Activated T-cell treated with anti-CD3 and anti-CD28 coated beads for 1 hour (primary cell): ENCODE data around the gene LDLRAD4.

Source experiments
- DNase-seq: peaks from one replicate; pipeline ENCODE4 v3.0.0-alpha.2; 2020; ENCODE audit warnings: low read depth

LDLRAD4 gene

DNA sequence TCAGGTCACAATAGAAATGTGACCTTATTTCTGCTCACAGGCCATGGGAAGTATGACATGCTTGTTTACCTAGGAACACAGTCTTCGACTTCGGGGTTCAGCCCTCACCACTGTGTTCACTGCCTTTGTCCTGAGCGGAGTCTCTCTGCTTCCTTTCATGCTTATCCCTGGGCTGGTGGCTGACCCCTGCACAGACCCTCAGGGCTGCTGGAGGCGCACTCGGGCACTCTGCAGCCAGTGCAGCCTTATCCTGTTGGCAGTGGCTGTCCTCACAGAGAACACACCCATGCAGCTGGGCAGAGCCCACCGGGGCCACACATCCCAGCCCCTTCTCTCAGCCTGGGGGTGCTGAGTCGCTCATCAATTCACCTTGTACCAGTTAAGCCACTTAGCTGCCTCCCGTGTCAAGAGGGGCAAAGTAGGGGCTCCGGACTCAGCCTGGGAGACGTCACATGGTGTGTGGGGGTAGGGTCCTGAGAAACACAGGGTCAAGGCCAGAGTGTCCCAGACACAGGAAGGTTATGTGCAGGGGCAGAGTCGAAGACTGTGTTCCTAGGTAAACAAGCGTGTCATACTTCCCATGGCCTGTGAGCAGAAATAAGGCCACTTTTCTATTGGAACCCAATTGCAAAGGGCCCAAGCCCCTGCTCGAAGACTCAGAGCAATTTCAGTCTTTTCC lies 400.3 kb downstream of the LDLRAD4 start:
- DNase-seq: no peak

DNA sequence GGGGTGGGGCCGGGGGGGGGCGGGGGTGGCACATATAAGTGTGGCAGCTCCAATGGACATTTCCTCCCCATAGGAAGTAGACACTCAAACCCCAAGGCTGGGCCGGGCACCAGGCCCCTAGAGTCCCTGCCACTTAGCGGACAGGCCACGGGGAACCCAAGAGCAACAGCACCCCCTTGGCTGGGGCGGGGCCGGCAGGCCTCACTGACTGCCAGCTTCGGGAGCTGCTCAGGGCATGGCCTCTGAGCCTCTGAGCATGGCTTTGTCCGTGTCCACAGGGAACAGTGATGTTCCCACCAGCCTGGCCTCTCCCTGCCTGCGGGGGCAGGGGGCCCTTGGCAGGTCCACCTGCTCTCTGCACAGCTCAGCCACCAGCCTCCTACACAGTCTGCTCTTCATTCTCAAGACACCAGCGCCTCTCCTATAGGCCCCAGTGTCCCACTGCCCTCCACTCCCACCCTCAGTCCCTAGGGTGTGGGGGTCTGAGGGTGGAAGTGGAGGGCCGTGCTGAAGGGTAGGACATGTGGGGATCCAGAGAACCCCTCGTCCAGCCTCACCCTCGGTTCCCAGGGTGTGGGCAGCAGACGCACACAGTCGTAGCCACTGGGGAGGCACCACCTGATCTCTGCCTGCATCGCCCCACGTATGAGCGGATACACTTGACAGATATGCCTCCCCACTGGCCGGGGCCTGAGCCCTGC lies 401.1 kb downstream of the LDLRAD4 start:
- no peak for DNase-seq

DNA sequence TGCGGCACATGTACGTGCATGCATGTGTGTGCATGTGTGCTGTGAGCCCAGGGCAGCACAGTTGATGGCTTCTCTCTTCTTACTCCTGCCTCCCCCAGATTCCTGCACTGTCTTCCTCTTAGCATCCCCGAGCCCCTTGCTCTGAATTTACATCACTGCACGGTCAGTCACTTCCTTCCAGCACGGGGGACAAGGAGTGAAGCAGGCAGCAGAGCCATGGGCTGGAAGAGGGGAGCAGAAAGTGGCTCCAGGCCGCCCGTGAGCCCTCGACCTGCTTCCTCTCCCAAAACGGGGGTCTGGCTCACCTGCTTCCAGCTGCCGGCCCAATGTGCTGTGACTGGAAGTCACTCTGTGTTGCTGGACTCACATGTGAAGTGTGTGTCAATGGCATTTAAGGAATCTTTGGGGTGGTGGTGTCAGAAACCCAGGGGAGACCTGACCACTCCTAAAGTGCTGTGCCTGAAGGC lies 401.7 kb downstream of the LDLRAD4 start:
- no peak for DNase-seq

DNA sequence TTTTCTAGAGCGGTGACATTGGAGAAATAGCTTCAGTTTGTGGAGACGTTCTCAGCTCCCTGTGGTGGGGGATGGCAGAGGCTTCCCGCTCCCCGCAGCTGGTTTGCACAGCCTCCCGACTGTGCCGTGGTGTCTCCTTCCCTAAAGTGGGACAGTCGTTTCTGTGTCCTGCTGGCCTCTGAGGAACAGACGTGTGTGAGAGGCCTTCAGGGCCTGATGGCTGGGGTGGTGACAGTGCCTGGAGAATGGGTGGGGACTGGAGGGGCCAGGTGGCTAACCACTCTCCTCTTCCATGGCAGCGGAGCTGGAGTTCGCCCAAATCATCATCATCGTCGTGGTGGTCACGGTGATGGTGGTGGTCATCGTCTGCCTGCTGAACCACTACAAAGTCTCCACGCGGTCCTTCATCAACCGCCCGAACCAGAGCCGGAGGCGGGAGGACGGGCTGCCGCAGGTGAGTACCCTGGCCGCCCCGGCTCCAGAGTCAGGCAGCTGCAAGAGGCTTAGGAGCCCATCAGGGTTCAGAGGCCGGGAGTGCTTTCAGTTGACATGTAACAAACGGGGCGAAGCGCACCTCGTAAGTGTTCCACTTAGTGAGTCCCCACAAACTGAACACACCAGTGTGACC lies 402.4 kb downstream of the LDLRAD4 start:
- DNase-seq: no peak

DNA sequence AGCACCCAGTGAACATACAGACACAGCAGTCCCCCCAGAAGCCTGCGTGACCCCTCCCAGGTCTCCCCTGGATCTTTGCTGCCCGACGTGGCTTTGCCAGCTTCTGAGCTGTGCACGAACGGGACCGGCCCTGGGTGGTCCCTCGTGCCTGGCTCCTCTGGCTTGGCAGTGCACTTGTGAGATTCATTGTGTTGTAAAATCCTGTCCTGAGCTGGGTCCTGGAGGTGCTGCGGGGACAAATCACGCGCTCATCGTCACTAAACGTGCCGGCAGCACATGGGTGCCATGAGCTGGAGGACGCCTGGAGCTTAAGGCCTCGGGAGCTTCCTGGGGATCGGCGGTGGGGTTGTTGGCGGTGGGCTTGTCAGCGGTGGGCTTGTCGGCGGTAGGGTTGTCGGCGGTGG lies 402.9 kb downstream of the LDLRAD4 start:
- no peak for DNase-seq

DNA sequence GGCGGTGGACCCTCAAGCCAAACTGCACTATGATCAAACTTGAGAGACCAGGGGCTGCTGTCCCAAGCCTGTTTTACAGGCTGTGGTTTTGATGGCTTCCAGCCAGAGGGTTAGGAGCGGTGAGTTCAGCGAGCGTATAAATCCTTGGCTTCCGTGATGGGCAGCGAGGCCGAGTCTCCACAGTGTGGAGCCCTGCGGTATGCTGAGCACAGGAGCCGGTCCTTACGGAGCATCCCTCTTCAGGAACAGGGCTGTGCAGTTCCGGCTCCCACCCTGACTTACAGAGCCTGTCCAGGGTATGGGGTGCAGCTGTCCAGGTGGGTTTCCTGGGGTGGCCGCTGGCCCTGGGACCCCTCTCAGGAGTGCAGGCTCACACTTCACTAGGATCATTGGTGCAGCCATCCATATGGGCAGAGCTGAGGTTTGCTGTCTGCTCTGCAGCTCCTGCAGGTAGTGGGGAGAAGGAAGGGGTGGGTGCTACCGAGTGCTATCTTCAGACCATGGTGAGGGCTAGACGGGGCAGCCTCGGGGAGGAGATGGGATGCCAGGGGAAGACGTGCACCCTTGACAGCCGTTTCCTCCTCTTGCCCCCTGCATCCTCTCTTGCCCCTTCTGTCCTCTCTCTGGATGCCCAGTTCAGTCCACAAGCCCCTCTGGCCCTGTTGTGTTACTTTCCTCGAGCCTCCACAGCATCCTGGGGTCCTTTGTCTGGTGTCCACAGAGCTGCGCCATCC lies 403.5 kb downstream of the LDLRAD4 start:
- DNase-seq: no peak

DNA sequence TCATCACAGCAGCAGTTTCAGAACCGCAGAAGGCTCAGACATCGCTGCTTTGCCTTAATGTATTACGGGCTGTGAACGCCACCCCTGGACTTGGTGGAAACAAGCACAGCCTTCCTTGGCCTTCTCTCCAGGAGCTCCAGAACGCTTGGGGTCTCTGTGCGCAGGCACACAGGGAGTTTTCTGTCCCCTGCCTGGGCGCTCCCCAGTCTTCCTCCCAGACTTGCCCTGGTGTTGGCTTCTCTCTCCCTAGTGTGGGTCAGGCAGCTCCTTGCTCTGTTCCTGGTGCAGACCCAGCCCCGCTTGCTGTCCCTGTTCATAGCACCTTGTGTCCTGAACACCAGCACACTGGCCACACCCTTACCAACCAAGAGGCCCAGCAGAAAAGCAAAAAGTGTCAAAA lies 404.2 kb downstream of the LDLRAD4 start:
- DNase-seq: no peak

DNA sequence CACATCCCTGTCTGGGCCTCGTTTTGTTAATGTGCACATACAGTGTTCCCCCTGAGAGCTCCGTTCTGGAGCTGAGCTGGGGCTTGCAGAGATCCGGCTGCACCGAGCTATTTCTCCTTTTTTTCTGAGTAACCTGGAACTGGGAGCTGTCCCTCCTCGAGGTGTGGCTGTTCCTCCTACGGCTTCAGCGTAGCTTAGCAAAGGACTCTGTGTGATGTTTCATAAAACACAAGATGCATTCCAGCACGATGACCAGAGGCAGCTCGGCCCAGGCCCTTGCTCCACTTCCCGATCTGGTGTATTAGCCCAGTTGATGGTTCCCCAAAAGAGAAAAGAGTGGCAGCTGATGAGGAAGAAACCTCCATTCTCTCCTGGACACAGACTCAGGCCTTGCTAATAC lies 404.8 kb downstream of the LDLRAD4 start:
- no peak for DNase-seq

DNA sequence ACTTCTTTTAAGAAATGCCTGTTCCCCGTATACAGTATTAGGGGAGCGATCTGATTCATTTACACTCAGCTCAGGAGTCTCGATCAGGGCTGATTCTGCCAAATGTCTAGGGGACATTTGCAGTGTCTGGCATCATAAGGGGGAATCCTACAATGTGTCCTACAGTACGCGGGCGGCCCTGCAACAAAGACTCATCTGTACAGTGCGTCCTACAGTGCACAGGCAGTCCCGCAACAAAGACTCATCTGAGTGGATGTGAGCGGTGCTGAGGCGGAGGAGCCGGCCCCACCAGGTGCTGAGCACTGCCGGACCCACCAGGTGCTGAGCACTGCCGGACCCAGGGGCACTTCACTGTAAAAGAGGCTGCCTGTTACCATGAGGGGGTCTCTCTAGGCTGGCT lies 405.3 kb downstream of the LDLRAD4 start:
- no peak for DNase-seq

DNA sequence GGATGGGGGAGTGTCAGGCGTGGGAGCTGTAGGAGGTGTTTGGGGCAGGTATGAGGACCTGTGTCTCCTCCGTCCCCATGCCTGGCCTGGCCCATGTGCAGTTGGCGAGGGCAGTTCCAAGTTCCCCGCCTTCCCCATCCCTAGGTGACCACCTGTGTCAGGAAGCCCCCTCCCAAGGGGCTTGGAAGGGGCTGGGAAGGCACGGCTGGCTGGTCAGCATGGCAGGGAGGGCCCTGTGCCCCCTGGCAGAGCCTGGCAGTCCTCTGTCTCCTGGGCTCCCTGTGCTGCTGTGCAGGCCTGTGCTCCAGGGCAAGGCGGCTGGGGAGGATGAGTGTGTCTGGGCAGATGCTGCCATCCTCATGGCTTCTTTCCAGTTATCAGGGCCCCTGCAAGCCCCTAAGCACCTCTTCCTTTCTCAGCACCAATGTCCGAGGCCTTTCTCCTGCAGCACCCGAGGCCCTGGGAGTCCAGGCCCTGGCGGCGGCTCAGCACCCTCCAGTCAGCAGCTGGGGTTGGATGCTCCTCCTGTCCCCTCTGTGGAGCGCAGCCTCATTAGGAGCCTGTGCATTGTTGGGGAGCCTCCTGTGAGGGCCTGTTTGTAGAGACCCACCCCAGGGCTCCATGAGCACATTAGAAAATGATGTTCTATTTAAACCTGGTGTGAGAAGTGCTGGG lies 406.1 kb downstream of the LDLRAD4 start:
- DNase-seq: no peak

DNA sequence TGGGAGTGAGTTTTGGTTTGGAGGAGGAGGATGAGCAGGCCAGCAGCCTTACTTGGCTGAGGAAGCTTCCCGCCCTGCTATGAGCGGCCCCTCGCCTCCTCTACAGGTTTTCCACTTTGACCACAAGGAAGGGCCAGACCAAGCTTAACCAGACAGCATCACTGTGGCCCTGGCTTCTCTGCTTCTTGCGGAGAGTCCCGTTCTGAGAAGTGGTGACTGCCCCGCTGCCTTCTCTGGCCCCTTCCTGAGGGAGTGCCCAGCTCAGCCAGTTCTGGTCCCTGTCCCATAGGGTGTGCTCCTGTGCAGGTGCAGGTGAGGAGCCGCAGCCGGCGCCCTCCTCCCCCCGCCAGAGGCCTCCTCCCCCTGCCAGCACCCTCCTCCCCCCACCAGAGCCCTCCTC lies 406.8 kb downstream of the LDLRAD4 start:
- DNase-seq: no peak

DNA sequence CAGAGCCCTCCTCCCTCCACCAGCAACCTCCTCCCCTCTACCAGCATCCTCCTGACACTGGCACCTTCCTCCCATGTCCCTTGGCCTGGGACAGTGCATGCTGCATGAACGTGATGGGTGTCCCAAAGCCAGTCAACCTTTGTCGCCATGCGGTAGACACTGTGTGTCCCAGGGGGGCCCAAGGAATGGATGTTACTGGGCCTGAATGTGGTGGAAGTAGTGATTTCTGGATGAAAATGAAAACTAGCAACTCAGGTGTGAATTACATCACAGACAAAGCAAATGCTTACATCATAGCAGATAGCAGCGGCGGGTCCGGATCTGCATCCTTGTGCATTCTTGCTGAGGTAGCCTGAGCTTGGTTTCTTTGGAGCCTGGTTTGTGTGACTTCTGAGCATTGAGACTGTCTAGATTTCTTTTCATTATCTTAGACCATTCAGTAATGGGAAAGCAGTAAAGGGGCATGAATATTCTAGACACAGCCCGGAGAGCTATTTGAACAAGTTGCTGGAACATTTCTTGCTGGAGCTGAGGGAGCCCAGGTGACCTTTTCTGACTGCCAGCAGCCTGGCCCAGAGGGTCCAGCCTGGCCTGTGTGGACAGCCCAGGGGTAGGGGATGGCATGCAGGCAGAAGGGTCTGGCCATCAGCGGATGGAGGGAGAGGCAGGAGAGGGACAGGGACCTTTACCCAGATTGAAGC lies 407.4 kb downstream of the LDLRAD4 start:
- no peak for DNase-seq

DNA sequence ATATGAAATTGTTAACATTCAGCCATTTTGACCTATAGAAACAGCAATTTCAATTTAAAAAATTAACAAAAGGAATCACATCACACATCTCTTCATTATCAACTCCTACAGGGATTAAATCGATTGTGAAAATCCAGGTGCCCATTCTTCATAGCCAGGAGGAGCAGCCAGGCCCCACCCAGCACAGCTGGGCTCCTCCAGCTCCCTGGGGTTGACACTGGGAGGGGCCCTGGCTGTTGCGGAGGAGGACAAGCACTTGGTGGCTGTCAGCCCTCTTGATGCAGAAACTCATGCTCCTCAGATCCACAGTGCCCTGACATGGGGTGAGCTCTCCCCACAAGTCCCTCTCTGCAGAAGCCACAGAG lies 408.0 kb downstream of the LDLRAD4 start:
- DNase-seq: no peak

DNA sequence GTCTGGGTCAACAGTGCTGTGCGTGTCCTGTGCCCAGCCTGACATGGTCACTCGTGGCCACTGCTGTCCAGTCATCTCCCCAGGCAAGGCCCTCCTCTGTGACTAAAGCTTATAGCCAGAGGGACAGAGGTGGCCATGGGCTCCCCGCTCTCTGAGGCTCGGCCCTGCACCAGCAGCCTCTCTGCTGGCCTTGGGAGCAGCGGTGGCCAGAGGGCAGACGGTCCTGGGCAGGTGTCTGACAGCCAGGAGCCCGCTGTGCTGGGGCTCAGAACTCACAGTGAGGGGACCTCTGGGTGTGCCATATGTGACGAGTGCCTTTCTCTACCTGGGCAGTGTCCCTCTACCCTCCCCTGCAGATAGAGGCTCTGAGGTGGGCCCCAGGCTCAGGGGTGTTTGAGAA lies 409.1 kb downstream of the LDLRAD4 start:
- no peak for DNase-seq

DNA sequence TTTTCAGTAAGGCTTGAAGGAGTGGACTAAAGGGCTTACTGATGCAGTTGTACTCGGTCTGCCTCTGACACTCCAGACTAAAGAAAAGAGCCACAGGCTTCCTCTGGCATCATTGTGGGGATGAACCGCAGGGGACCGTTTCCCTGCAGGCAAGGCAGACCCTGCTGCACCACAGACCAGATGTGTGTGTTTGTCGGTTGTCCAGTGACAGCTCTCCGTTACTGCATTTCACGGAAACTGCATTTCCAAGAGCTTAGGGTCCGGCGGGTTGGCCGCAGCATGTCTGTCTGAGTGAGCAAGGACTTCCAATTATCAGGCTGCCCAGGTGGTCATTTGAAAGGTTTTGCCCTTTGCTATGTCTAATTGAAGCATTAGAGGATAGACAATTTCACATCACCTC lies 409.7 kb downstream of the LDLRAD4 start:
- DNase-seq: no peak

DNA sequence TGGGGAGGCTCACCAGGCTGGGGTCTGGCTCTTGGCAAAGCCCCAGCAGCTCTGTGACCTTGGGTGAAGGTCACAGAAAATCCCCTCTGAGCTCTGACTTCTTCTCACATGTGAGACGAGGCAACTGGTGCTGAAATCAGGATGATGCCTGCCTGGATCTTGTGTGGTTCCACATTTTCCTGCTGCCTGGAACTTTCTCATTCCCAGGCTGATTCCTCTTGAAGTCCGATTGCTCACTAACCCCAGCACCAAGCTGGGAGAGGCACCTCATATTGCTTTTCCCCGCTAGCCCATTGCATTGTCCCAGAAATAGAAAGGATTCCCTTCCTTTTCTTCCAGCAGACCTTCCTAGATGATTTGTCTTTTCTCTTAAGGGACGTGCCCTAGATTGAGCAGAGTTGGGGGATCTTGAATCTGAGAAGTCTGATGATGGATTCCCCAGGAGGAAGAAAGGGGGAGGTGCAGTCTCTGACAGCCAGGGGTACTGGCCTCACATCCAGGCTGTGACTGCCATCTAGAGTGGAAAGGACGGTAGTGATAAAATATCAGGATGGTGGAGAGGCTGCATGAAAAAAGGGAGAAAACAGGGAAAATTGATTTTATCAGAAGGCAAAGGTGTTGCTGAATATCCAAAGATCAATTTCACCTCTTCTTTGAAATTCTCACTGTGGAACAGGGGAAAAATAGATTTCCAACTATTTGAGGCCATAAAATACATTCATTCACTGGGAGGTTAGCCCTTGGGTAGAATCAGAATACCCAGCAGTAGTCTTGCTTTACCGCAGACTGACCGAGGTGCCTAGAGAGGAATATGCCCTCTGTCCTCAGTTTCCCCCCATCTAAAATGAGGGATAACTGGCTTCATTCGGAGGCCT lies 411.5 kb downstream of the LDLRAD4 start:
- DNase-seq: no peak

DNA sequence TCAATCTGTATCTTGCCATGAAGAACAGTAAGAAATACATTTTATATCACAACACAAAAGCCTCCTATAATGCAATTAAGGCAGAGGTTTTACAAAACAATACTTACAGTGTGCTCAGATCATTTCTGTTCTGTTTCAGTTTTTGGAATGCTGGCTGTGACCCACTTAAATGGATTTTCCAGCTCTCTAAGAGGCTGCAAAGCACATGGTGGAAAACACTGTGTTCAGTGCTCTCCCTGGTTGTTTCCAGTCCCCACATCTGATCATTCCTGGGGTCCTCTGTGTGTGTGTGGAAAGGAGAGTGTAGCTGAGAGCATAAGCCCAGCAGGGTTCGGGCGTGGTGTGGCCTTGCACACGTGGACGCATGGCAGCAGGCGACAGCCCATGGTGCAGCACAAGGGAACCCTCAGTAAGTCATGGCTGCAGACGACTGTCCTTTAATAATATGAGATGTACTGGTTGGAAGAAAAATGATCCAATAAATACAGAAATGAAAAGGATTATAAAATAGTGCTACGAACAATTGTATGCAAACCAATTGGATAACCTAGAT lies 412.2 kb downstream of the LDLRAD4 start:
- no peak for DNase-seq

DNA sequence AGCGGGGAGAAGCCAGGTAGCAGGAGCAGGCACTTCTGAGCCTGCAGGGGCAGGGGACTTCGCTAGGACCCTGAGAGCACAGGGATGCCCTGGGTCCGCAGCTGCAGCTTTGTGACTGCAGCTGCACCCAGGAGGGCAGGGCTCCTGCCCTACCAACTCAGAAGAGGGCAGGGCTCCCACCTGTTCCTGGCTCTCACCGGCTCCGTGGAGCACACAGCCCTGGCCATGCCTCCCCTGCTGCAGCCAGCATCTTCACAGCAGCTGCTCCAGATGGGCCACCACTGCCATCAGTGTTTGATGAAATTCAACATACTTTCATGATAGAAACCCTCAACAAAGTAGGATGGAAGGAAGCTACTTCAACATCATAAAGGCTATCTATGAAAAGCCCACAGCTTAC lies 415.1 kb downstream of the LDLRAD4 start:
- DNase-seq: no peak

DNA sequence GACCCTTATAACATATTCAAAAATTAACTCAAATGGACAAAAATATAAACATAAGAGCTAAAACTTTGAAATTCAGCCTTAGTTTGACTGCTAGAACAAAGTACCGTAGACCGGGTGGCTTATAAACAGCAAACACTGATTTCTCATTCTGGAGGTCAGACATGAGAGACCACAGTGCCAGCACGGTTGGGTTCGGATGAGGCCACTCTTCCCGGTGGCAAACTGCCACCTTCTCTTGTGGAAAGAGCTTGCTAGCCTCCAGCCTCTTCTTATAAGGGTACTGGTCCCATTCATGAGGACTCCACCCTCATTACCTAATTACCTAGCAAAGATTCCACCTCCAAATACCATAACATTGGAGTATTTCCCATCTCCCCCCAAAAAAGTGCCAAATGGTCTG lies 416.5 kb downstream of the LDLRAD4 start:
- no peak for DNase-seq
